ENCODE results near the gene METTL9.
A peak's percentile ranks its signal among the peaks of the same experiment; 100 is the strongest.
"Not testable (repeated sequence)": the region's sequence is repeated elsewhere in the genome, so short reads cannot be mapped to it uniquely, and the experiment has no call there.

Gene METTL9

GRCh38 chr16:21646721-21647561 lies 47.6 kb downstream of the METTL9 start:
- H3K4me3 ChIP-seq = no peak overlapping the region
- TF ChIP-seq CTCF (IDR thresholded peaks at IDR 0.05) = no peak
- intact Hi-C loops (cut with DNase I; ENCODE audit: low total_unique reads) = no loop called here
- no peaks in the 10 kb centered on the region for H3K4me1 ChIP-seq
- no peak overlapping the region for H3K27ac ChIP-seq
- no peaks in the 10 kb centered on the region for H3K9me3 ChIP-seq
- no peaks in the 10 kb centered on the region for H3K36me3 ChIP-seq
- H3K27me3 ChIP-seq = no peaks in the 10 kb centered on the region
- DNase-seq = no peak

- Histone ChIP-seq H3K9me3 (no peaks in the 10 kb centered on the region), H3K27me3 (no peaks in the 10 kb centered on the region), H3K27ac (no peak overlapping the region), H3K4me1 (no peaks in the 10 kb centered on the region), H3K4me3 (no peak overlapping the region), H3K36me3 (no peaks in the 10 kb centered on the region)
- no peak for TF ChIP-seq CTCF (IDR thresholded peaks at IDR 0.05)
- intact Hi-C loops (cut with DNase I; ENCODE audit: low total_unique reads) = no loop called here
- DNase-seq = no peak
Observed at GRCh38 chr16:21647562-21648164, 48.3 kb downstream of the METTL9 start.

- H3K9me3 ChIP-seq; H3K27ac ChIP-seq; H3K4me1 ChIP-seq; intact Hi-C loops (cut with DNase I; ENCODE audit: low total_unique reads); H3K36me3 ChIP-seq; H3K4me3 ChIP-seq; DNase-seq; H3K27me3 ChIP-seq: not testable (repeated sequence)
Observed at GRCh38 chr16:21649826-21650406, 50.5 kb downstream of the METTL9 start.

GRCh38 chr16:21650521-21650920 lies 51.1 kb downstream of the METTL9 start:
- intact Hi-C loops (cut with DNase I; ENCODE audit: low total_unique reads) = no loop called here
- no peak overlapping the region for H3K4me3 ChIP-seq
- H3K27me3 ChIP-seq = no peaks in the 10 kb centered on the region
- TF ChIP-seq CTCF (IDR thresholded peaks at IDR 0.05) = no peak
- H3K4me1 ChIP-seq = no peaks in the 10 kb centered on the region
- no peaks in the 10 kb centered on the region for H3K9me3 ChIP-seq
- peaks cover 0 to 5% (median 2%) of the 10 kb centered on the region in 3 donors for H3K36me3 ChIP-seq
- no peak overlapping the region for H3K27ac ChIP-seq
- peak in 1 of 2 donors; percentile 52 for DNase-seq

- H3K27ac ChIP-seq = no peak overlapping the region
- no peaks in the 10 kb centered on the region for H3K9me3 ChIP-seq
- intact Hi-C loops (cut with DNase I; ENCODE audit: low total_unique reads) = no loop called here
- no peak for DNase-seq
- H3K4me3 ChIP-seq = peak overlapping the region in 1 of 2 donors; percentile 20
- no peaks in the 10 kb centered on the region for H3K4me1 ChIP-seq
- H3K27me3 ChIP-seq = no peaks in the 10 kb centered on the region
- no peak for TF ChIP-seq CTCF (IDR thresholded peaks at IDR 0.05)
- peaks cover 0 to 8% (median 2%) of the 10 kb centered on the region in 3 donors for H3K36me3 ChIP-seq
Observed at GRCh38 chr16:21651515-21651914, 52.1 kb downstream of the METTL9 start.

GRCh38 chr16:21652453-21652852 lies 53.1 kb downstream of the METTL9 start, which contains the start of gene IGSF6:
TSS of gene IGSF6 (minus strand) at chr16:21652608. CDS start at chr16:21652598, 10 bp downstream.
- peak in 1 of 2 donors; percentile 43 for DNase-seq
- Histone ChIP-seq H3K4me1 (no peaks in the 10 kb centered on the region), H3K4me3 (no peak within 1 kb of the TSS), H3K27me3 (no peaks in the 10 kb centered on the region), H3K27ac (no peak within 1 kb of the TSS), H3K9me3 (no peaks in the 10 kb centered on the region), H3K36me3 (peaks cover 0 to 8% (median 2%) of the 10 kb centered on the region in 3 donors)
- intact Hi-C loops (cut with DNase I; ENCODE audit: low total_unique reads) = no loop called here
- TF ChIP-seq CTCF (IDR thresholded peaks at IDR 0.05) = no peak

Data from tibial artery (tissue), 4 donors.